Neural progenitor cell (in vitro differentiated cells): ENCODE data around the gene TICRR. TPM values are rescaled to one million over a fixed set of nuclear protein-coding genes. Genes with fewer than 3 reads are reported as not detected.

ENCODE experiments used
- DNase-seq: peaks from one replicate; pipeline ENCODE4 v3.0.0-alpha.2; 2016; ENCODE audit warnings: low spot score
- H2AFZ ChIP-seq: fragments of 200-600 bp; sonication (generic); replicated peaks from 2 replicates; pipeline ENCODE4 v1.6.1; 2016; ENCODE audit warnings: antibody characterized with exemption
- H3F3A ChIP-seq: fragments of 200-600 bp; sonication (generic); 2 replicates; pipeline ENCODE4 v1.6.1; 2016; ENCODE audit warnings: antibody characterized with exemption, low read depth
- H3K27ac ChIP-seq: fragments of 200-600 bp; sonication (generic); 2 replicates; pipeline ENCODE4 v1.5.1; 2016; ENCODE audit warnings: mild to moderate bottlenecking
- H3K27me3 ChIP-seq: fragments of 200-600 bp; sonication (generic); 2 replicates; pipeline ENCODE4 v1.6.1; 2016; ENCODE audit warnings: mild to moderate bottlenecking, moderate library complexity
- H3K36me3 ChIP-seq: fragments of 200-600 bp; sonication (generic); 2 replicates; pipeline ENCODE4 v1.5.1; 2016
- H3K4me1 ChIP-seq: fragments of 200-600 bp; sonication (generic); 2 replicates; pipeline ENCODE4 v1.6.1; 2016; ENCODE audit warnings: mixed run types
- H3K4me2 ChIP-seq: fragments of 200-600 bp; sonication (generic); 2 replicates; pipeline ENCODE4 v1.6.1; 2016
- H3K4me3 ChIP-seq: fragments of 200-600 bp; sonication (generic); 2 replicates; pipeline ENCODE4 v1.5.1; 2016
- H3K79me2 ChIP-seq: fragments of 200-600 bp; sonication (generic); 2 replicates; pipeline ENCODE4 v1.6.1; 2016; ENCODE audit warnings: low read depth
- H3K9ac ChIP-seq: fragments of 200-600 bp; sonication (generic); 2 replicates; pipeline ENCODE4 v1.6.1; 2016
- H3K9me3 ChIP-seq: fragments of 200-600 bp; sonication (generic); 2 replicates; pipeline ENCODE4 v1.5.1; 2016; ENCODE audit warnings: low read depth
- H4K20me1 ChIP-seq: fragments of 200-600 bp; sonication (generic); 2 replicates; pipeline ENCODE4 v1.6.1; 2016; ENCODE audit warnings: low read depth
- H3K27ac Mint-ChIP-seq: 3 replicates; pipeline ENCODE4 v1.8.0; 2021; ENCODE audit warnings: mixed read lengths
- H3K27me3 Mint-ChIP-seq: 2 replicates; pipeline ENCODE4 v1.8.0; 2022; ENCODE audit warnings: low read depth, mild to moderate bottlenecking, inconsistent platforms, moderate library complexity, mixed read lengths; ENCODE audit not compliant: insufficient read depth
- H3K36me3 Mint-ChIP-seq: 3 replicates; pipeline ENCODE4 v1.8.0; 2021; ENCODE audit warnings: mixed read lengths
- H3K4me1 Mint-ChIP-seq: 3 replicates; pipeline ENCODE4 v1.8.0; 2021; ENCODE audit warnings: mixed read lengths
- H3K4me3 Mint-ChIP-seq: 3 replicates; pipeline ENCODE4 v1.8.0; 2021; ENCODE audit warnings: mild to moderate bottlenecking, moderate library complexity, mixed read lengths
- H3K9me3 Mint-ChIP-seq: 3 replicates; pipeline ENCODE4 v1.8.0; 2020; ENCODE audit warnings: mixed read lengths
- EZH2 ChIP-seq: fragments of 200-600 bp; sonication (generic); IDR thresholded peaks from 2 replicates; pipeline ENCODE4 v1.6.1; 2017; ENCODE audit warnings: antibody characterized with exemption, mild to moderate bottlenecking, moderate library complexity
- EZH2phosphoT487 ChIP-seq: fragments of 200-600 bp; sonication (generic); IDR thresholded peaks from 2 replicates; pipeline ENCODE4 v1.6.1; 2017; ENCODE audit warnings: antibody characterized with exemption
- total RNA-seq: library from RNA; depleted of rRNA; stranded (reverse); fragments of >200 nt; gene quantifications from 2 replicates; pipeline ENCODE4 v1.2.3, GENCODE V29; 2015; ENCODE audit warnings: low replicate concordance
- TF ChIP-seq, protein P1 (sequence below): fragments of 200-600 bp; sonication (generic); IDR thresholded peaks from 2 replicates; pipeline ENCODE4 v1.5.1; 2017; ENCODE audit warnings: antibody characterized with exemption, mild to moderate bottlenecking

The TICRR gene
- total RNA-seq, 1 donor from 2014 or later = 19.6 TPM

GRCh38 chr15:89611317-89611716 lies 36.0 kb downstream of the TICRR start:
- no peak overlapping the region for H3K4me3 ChIP-seq
- H3K4me1 ChIP-seq = no peaks in the 10 kb centered on the region
- H4K20me1 ChIP-seq = no peaks in the 10 kb centered on the region
- H3K27ac ChIP-seq = no peak overlapping the region
- H3K36me3 ChIP-seq = peaks cover 61% of the 10 kb centered on the region
- no peak overlapping the region for H3K4me3 Mint-ChIP-seq
- H3K27me3 ChIP-seq = no peaks in the 10 kb centered on the region
- H3K9ac ChIP-seq = no peak overlapping the region
- H3K79me2 ChIP-seq = peaks cover 6% of the 10 kb centered on the region
- H3K4me1 Mint-ChIP-seq = no peaks in the 10 kb centered on the region
- H3F3A ChIP-seq = no peaks in the 10 kb centered on the region
- no peak overlapping the region for H3K27ac Mint-ChIP-seq
- DNase-seq = no peak
- TF ChIP-seq, protein P1, sequence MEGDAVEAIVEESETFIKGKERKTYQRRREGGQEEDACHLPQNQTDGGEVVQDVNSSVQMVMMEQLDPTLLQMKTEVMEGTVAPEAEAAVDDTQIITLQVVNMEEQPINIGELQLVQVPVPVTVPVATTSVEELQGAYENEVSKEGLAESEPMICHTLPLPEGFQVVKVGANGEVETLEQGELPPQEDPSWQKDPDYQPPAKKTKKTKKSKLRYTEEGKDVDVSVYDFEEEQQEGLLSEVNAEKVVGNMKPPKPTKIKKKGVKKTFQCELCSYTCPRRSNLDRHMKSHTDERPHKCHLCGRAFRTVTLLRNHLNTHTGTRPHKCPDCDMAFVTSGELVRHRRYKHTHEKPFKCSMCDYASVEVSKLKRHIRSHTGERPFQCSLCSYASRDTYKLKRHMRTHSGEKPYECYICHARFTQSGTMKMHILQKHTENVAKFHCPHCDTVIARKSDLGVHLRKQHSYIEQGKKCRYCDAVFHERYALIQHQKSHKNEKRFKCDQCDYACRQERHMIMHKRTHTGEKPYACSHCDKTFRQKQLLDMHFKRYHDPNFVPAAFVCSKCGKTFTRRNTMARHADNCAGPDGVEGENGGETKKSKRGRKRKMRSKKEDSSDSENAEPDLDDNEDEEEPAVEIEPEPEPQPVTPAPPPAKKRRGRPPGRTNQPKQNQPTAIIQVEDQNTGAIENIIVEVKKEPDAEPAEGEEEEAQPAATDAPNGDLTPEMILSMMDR = no peak
- TF ChIP-seq EZH2 (no peak), EZH2phosphoT487 (no peak)
- peaks cover 7% of the 10 kb centered on the region for H3K9me3 ChIP-seq
- peaks cover 19% of the 10 kb centered on the region for H3K9me3 Mint-ChIP-seq
- H2AFZ ChIP-seq = no peak overlapping the region
- peaks cover 62% of the 10 kb centered on the region for H3K36me3 Mint-ChIP-seq
- H3K27me3 Mint-ChIP-seq = no peaks in the 10 kb centered on the region
- H3K4me2 ChIP-seq = no peak overlapping the region

- Mint-ChIP-seq H3K36me3 (peaks cover 67% of the 10 kb centered on the region), H3K4me1 (no peaks in the 10 kb centered on the region), H3K4me3 (no peak overlapping the region), H3K27ac (no peak overlapping the region), H3K27me3 (no peaks in the 10 kb centered on the region), H3K9me3 (peaks cover 19% of the 10 kb centered on the region)
- no peak overlapping the region for H3K9ac ChIP-seq
- no peaks in the 10 kb centered on the region for H3K27me3 ChIP-seq
- TF ChIP-seq EZH2phosphoT487 (no peak), EZH2 (no peak)
- TF ChIP-seq, protein P1 = no peak
- H3K27ac ChIP-seq = no peak overlapping the region
- H4K20me1 ChIP-seq = no peaks in the 10 kb centered on the region
- H3K4me2 ChIP-seq = no peak overlapping the region
- no peak overlapping the region for H3K4me3 ChIP-seq
- peaks cover 6% of the 10 kb centered on the region for H3K79me2 ChIP-seq
- peaks cover 49% of the 10 kb centered on the region for H3K36me3 ChIP-seq
- H3K4me1 ChIP-seq = no peaks in the 10 kb centered on the region
- no peak for DNase-seq
- no peak overlapping the region for H2AFZ ChIP-seq
- no peaks in the 10 kb centered on the region for H3F3A ChIP-seq
- peaks cover 7% of the 10 kb centered on the region for H3K9me3 ChIP-seq
Observed at GRCh38 chr15:89613031-89613430, 37.8 kb downstream of the TICRR start.

DNA sequence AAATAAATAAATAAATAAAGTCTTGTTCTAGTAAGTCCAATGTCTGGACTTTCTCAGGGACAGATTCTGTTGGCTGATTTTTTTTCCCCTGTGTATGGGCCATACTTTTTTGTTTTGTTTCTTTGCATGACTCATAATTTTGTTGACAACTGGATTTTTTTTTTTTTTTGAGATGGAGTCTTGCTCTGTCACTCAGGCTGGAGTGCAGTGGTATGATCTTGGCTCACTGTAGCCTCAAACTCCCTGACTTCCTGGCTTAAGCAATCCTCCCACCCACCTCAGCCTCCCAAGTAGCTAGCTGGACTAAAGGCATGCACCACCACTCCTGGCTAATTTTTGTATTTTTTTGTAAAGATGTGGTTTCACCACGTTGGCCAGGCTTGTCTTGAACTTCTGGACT lies 38.9 kb downstream of the TICRR start:
- H2AFZ ChIP-seq = no peak overlapping the region
- H3K27me3 ChIP-seq = no peaks in the 10 kb centered on the region
- peaks cover 46% of the 10 kb centered on the region for H3K36me3 ChIP-seq
- TF ChIP-seq EZH2phosphoT487 = no peak
- no peak for TF ChIP-seq EZH2
- TF ChIP-seq, protein P1 = no peak
- no peaks in the 10 kb centered on the region for H4K20me1 ChIP-seq
- H3K27me3 Mint-ChIP-seq = no peaks in the 10 kb centered on the region
- H3K4me3 ChIP-seq = no peak overlapping the region
- no peak overlapping the region for H3K4me3 Mint-ChIP-seq
- H3K4me1 ChIP-seq = no peaks in the 10 kb centered on the region
- H3K9ac ChIP-seq = no peak overlapping the region
- peaks cover 7% of the 10 kb centered on the region for H3K9me3 ChIP-seq
- H3K4me1 Mint-ChIP-seq = no peaks in the 10 kb centered on the region
- no peak for DNase-seq
- H3K79me2 ChIP-seq = peaks cover 6% of the 10 kb centered on the region
- H3K27ac ChIP-seq = no peak overlapping the region
- H3K27ac Mint-ChIP-seq = no peak overlapping the region
- H3F3A ChIP-seq = no peaks in the 10 kb centered on the region
- no peak overlapping the region for H3K4me2 ChIP-seq
- H3K36me3 Mint-ChIP-seq = peaks cover 67% of the 10 kb centered on the region
- H3K9me3 Mint-ChIP-seq = peaks cover 19% of the 10 kb centered on the region
